HG03439 (cell line): ENCODE data around the gene GRK1.

Experiments used
- ATAC-seq: cut with Tn5 transposase; IDR thresholded peaks from one replicate; pipeline ENCODE4 v1.9.1; 2021; ENCODE audit warnings: mild to moderate bottlenecking, moderate library complexity; ENCODE audit not compliant: unreplicated experiment

The GRK1 gene

DNA sequence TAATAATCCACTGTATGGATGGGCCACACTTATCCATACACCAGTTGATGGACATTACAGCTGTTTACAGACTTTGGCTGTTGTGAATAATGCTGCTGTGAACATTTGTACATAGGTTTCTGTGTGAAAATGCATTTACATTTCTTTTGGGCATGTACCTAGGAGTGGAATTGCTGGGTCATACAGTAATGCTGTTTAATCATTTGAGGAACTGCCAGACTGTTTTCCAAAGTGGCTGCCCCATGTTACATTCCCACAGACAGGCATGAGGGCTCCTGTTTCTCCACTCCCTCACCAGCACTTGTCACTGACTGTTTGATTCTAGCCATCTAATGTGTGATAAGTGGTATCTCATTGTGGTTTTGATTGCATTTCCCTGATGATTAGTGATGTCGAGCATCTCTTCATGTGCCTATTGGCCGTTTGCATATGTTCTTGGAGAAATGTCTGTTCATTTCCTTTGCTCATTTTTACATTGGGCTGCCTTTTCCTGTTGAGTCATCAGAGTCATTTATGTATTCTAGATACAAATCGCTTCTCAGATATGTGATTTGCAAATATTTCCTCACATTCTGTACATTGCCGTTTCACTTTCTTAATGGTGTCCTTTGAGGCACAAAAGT, 104.8 kb downstream of the GRK1 start:
- no peak for ATAC-seq

DNA sequence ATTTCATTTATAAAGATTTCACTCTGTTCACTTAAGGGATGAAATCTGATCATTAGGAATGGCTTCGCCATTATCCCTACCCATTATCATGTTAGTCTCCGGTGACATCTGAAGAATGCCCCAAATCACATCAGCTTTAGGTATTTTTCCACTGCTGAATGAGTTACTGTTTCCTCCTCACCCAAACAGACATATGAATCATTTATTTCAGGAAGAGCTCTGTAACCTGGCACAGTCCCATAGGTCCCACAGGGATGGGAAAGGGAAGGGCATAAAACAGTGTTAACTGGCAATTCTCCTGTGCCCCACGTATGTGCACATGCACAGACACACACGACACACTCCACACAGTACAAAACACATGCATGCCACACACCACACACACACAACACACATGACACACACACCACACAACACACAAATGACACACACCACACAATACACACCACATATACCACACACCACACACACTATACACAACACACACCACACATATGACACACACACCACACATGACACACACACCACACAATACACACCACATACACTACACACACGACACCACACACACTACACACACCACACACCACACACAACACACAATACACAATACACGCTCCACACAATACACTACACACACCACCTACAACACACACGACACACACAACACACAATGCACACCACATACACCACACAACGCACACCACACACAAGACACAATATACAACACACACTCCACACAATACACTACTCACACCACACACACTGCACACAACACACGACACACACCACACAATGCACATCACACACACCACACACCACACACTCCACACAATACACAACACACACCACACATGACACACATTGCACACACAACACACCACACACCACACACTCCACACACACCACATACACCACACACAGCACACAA, 107.4 kb downstream of the GRK1 start:
- ATAC-seq = no peak

DNA sequence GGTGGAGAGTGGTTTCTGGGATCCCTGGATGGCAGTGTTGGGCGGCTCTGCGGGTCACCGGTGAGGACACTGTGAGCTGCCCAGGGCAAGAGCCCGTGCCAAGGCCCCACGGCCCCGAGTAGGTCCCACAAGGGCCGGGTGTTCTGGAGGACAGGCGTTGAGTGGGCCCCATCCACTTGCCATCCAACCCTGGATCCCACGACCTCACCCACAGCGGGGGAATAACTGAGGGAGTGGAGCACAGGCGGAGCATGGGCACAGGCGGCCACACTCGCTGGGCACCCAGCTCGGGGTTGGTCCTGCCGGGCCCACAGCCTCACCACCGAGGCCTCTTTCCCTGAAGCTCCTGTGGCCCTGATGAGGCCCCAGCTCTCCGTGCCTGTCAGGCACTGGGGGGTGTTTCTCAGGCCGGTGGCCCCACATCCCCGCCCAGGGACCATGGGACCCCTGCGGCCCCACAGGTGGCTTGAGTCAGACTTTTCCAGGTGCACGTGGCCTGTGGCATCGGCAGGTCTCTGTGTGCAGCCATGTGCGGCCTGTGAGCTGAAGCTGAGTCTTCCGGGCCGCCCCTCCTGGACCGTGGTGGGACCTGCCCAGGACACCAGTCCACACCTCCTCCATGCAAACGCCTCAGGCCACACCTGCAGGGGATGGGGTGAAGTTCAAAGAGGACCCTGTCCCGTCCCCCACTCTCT, 108.6 kb downstream of the GRK1 start:
- ATAC-seq = no peak

DNA sequence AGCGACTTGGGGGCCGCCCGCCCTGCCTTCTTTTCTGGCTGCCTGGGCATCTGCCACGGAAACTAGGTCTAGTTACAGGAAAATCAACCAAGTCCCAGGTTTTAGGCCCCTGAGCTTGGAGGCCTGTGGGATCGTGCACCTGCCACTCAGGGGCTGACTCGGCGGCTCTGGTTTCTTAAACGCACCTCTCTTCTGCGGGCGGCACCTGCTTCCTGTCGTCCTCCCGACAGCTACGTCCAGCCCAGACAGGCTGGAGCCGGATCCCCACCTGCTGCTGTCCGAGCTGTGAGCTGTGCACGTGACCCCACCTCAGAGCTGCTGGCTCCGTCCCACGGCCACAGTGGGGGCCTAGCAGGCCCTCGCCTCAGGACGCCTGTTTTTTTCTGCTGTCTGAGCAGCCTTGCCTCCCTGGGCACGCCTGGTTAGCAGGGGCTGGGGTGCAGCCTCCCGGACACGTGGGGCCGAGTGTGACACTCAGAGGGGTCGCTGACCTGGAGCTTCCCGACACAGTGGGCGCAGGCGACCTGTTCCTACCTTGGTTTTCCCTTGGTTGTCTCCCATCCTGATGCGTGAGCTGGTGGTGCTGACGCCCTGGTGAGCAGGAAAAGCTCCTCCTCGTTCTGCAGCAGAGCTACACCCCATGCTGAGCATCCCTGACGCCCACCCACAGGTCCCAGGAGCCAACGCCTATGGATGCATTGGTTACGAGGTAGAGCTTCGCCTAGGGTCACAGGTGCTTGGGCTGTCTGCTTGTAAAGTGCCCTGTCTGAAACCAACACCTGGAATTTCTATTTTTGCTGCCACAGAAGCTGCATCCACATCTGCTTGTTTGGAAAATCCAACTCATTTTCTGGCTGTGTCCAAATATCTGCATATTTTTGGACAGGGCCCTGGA, 109.5 kb downstream of the GRK1 start:
- ATAC-seq = no peak

DNA sequence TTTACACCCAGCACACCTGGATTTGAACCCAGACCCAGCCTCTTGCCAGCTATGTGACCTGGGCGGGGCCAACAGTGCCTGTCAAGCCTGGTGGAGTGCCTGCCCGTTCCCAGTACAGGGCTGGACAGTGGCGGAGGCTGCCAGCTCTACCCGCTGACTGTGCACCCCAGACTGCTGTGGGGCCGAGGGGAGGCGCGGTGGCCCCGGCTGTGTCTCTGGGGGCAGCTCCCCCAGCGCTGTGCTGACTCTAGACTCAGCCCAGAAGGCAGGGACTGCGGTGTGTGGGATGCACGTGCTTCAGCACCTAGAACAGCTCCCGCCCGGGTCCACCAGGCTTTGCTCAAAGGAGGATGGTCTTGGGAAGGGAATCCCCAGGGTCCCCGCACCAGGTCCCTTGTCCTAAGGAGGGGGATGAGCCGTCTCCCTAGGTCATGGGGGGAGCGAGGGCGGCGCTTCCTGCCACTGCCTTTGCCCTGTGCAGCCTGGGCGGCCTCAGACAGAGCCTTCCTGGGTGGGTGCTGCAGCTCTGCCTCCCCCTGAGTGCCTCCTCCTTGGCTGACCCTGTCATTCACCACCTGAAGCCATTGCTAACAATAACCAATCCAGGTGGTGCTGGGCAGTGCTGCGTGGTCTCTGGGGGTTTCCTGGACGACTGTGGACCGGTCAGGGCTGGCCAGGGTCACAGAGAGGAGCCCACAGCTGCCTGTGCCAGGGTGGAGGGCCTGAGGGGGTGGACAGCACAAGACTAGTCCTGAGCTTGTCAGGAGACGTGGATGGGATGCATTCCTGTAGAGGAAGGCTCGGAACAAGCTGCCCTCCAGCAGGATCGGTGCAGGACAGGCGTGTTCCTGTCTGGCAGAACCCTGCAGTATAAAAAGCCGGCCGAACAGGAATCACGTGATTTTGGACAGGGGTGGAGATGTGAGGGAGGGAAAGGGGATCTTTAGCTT, 110.6 kb downstream of the GRK1 start:
- ATAC-seq = no peak

DNA sequence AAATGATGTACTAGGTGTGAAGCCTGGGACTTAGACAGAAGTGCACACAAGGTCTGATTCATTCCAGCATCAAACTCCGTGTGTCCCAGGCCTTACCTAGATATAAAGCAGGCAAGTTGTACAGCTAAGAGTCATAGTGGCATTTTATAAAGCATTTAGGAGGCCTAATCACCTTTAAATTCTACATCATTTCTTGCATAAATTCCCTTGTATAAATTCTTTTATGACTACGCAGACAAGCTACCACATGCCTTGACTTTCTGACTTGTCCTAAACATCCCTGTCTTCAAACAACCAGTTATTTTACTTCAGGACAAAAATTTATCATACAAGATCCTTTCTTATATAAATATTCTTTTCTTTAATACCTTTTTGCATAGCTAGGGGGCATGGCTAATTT, 114.6 kb downstream of the GRK1 start:
- no peak for ATAC-seq

DNA sequence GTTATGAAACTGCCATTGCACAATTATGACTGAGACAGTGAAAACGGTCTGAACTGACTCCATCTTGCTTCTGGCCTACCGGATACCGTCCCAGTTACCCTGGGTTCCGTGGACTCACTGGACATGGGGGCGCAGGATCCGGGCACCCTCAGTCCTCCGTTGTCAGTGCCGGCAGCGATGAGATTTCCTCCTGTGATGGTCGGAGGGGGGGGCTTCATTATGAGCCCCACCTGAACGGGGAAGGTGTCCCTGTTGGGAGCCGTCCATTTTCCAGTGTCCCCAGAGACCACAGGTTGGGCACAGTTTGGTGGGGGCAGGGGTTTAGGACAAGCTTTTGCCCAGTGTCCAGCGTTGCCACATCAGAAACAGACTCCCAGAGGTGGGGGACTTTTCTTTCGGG, 115.5 kb downstream of the GRK1 start:
- ATAC-seq = no peak

DNA sequence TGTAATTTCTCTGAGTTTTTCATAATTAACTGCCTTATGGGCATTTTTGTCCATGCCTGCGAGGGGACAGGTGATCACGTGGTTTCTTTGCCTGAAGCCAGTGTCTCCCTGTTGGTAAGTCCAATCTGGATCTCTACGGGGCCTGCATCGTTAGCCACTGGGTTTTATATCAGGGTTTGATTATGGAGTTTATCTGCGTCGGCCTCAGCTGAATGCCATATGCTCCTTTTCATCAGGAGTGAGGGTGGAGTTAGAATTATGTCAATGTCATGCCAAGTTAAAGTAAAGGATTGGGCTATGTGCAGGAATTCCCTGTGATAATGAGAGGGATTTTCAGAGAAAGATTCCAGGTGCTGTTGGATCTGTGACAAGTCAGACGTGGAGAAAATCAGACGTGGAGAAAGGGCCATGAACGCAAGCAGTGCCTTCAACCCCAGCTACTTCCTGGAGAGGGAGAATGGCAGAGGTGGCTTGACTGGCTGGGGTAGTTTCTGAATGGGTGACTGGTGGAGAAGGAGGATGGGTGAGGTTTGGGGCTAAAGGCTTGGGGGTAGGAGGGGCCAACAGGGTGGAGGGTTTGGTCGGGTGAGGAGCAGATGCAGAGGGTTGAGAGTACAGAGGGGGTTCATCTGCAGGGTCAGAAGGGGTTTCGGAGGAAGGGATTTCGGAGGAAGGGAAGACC, 116.3 kb downstream of the GRK1 start:
- ATAC-seq = no peak

DNA sequence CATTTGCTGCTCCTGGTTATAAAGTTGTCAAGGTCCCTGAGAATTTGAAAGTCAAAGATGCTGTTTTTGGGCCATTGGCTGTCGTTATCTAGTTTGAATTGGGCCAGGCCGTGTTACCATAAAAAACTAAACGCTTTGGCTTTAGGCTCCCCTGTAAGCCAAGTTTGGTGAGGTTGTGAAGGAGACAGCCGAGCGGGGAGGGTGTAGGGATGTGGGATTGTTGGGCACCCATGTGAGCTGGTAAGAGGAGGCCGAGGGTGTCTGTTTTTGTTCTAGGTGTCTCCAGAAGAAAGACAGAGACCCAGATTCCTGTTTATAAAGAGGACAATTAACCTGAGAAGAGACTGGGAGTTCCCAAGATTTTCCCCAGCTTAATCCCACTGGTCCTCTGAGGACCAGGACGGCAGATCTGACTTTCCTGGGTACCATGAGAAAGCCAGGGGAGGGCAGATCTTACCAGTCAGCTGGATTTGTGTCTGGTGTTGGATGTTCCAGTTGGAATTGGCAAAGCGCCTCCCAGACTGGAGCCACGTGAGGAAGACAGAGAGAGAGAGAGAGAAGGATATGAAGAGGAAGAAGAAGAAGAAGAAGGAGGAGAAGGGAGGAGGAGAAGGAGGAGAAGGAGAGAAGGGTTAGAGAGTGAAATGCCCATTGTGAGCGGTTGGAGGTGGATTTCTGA, 117.1 kb downstream of the GRK1 start:
- no peak for ATAC-seq

DNA sequence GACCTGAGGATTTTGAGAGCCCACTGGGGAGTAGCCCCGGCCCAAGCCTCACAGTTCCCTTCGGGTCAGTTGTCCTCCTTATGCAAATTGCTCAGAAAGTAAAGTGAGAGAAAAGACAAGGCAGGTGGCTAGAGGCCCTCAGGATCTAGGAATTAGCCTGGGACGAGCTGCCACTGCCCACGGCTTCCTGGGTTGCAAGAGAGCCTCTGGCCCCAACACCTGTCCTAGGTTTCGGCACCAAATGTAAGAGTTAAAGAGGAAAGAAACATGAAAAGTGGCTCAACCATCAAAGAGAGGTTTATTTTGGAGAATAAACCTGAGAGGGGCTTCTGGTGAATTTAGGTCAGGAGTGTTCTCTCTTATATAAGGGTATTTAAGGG, 117.6 kb downstream of the GRK1 start:
- ATAC-seq = no peak

DNA sequence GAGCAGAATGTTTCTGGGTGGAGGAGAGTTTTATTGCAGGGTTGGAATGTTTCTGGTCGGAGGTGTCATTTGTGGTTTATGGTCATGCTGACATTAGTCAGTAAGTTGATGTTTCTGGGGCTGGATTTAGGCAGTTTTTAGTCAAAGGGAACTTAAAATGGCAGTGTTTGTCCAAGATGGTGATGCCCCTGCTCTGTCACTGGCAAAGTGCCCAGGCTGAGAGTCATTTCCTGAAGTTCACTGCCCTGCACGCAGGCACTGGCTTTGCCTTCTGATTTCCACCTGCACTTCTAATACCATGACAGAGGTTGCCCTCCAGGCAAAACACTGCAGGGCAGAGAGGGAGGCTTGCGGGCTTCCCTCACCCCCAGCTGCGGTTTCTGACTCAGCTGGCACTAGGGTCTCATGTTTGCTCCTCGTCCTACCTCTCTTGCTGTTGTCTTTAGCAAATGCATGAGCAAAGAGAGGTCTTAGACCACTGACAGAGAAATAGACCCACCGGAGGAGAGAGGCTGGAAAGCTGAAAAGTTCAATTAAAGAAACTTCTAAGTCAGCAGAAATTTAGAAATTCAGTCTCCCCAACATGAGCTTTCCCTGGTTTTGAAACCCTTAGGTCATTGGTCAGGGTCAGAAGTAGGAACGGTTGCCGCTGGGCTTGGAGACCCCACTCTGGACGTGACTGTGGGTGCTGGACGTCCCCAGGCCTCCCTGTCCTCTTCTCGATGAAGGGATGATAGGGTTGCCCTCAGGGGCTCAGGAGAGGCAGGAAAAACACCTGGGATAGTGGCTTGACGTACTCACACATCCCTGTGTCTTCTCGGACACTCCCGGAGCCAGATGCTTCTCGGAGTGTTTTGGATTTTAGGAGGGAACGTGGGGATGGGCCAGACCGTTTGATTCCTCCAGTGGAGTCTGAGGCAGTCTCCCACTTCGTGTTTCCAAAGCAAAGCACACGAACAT, 118.3 kb downstream of the GRK1 start:
- ATAC-seq = no peak

DNA sequence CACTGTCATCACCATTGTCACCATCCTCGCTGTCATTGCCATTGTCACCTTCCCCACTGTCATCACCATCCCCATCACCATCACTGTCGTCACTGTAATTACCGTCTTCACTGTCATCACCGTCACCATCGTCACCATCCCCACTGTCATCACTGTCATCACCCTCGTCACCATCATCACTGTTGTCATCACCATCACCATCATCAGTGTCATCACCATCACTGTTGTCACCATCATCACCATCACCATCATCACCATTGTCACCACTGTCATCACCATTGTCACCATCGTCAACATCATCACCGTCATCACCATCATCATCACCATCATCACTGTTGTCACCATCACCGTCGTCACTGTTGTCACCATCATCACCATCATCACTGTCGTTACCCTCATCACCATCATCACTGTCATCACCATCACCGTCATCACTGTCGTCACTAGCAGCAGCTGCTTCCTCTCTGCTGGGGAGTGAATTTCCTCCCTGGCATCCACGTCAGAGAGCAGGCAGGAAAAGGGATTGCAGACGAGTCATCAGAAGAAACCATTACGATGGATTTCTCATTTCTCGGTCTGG, 119.3 kb downstream of the GRK1 start:
- no peak for ATAC-seq
